GM12878 (cell line): ENCODE data around the gene LARGE1. TPM values are rescaled to one million over a fixed set of nuclear protein-coding genes. Genes with fewer than 3 reads are reported as not detected.
A peak's percentile ranks its signal among the peaks of the same experiment; 100 is the strongest.

Source experiments
- ATF7 ChIP-seq: fragments of 450-650 bp; IDR thresholded peaks from 2 replicates; pipeline ENCODE4 v1.6.1; 2016; ENCODE audit warnings: low read depth, mild to moderate bottlenecking
- CHD2 ChIP-seq: IDR thresholded peaks from 2 replicates; pipeline ENCODE4 v1.6.1; 2011; ENCODE audit warnings: low read depth, low read length, improper control_type of control experiment, borderline replicate concordance
- DPF2 ChIP-seq: fragments of 450-650 bp; IDR thresholded peaks from 2 replicates; pipeline ENCODE4 v1.6.1; 2017; ENCODE audit warnings: mild to moderate bottlenecking
- EGR1 ChIP-seq, 2 experiments: IDR thresholded peaks; 1 replicate in 1 of 2; 2 replicates in 1 of 2; pipeline ENCODE4 v1.6.1; 2011 to 2012; ENCODE audit warnings: low read depth in 2 of 2, low read length in 2 of 2, borderline replicate concordance in 1 of 2, mild to moderate bottlenecking in 1 of 2, moderate library complexity in 1 of 2
- ESRRA ChIP-seq: IDR thresholded peaks from 2 replicates; pipeline ENCODE4 v1.6.1; 2012; ENCODE audit warnings: mild to moderate bottlenecking, low read length, improper control_type of control experiment
- GATAD2B ChIP-seq: fragments of 450-650 bp; conservative IDR thresholded peaks from 2 replicates; pipeline ENCODE4 v1.6.1; 2017; ENCODE audit warnings: low read depth, mild to moderate bottlenecking, moderate library complexity
- MXI1 ChIP-seq: fragments of 150-350 bp; IDR thresholded peaks from 2 replicates; pipeline ENCODE4 v1.6.1; 2011; ENCODE audit warnings: low read depth, mild to moderate bottlenecking, inconsistent platforms, low read length, improper control_type of control experiment
- MYB ChIP-seq: fragments of 150-350 bp; IDR thresholded peaks from 2 replicates; pipeline ENCODE4 v1.6.1; 2014; ENCODE audit warnings: mild to moderate bottlenecking, low read depth, low read length, borderline replicate concordance
- NFXL1 ChIP-seq: fragments of 450-650 bp; IDR thresholded peaks from 2 replicates; pipeline ENCODE4 v1.6.1; 2017; ENCODE audit warnings: antibody characterized with exemption, mild to moderate bottlenecking, borderline replicate concordance
- NFYA ChIP-seq: IDR thresholded peaks from 2 replicates; pipeline ENCODE4 v1.6.1; 2011; ENCODE audit warnings: low read depth, mild to moderate bottlenecking, low read length, improper control_type of control experiment, borderline replicate concordance
- NR2F1 ChIP-seq: fragments of 450-650 bp; conservative IDR thresholded peaks from 2 replicates; pipeline ENCODE4 v1.6.1; 2017; ENCODE audit warnings: mild to moderate bottlenecking
- PML ChIP-seq: IDR thresholded peaks from 2 replicates; pipeline ENCODE4 v1.6.1; 2012; ENCODE audit warnings: low read length, inconsistent platforms
- RAD21 ChIP-seq: IDR thresholded peaks from 2 replicates; pipeline ENCODE4 v1.6.1; 2011; ENCODE audit warnings: mild to moderate bottlenecking, low read depth, low read length, moderate library complexity; ENCODE audit not compliant: insufficient read depth
- RCOR1 ChIP-seq: conservative IDR thresholded peaks from 2 replicates; pipeline ENCODE4 v1.6.1; 2012; ENCODE audit warnings: low read depth, low read length, improper control_type of control experiment
- RELA ChIP-seq: fragments of 450-650 bp; IDR thresholded peaks from 2 replicates; pipeline ENCODE4 v1.8.0; 2014; ENCODE audit warnings: borderline replicate concordance; ENCODE audit not compliant: partially characterized antibody
- RFX5 ChIP-seq: IDR thresholded peaks from 2 replicates; pipeline ENCODE4 v1.6.1; 2011; ENCODE audit warnings: low read depth, low read length, improper control_type of control experiment
- SMARCA5 ChIP-seq: fragments of 450-650 bp; IDR thresholded peaks from 2 replicates; pipeline ENCODE4 v1.6.1; 2017; ENCODE audit warnings: mild to moderate bottlenecking
- SMC3 ChIP-seq: IDR thresholded peaks from 2 replicates; pipeline ENCODE4 v1.6.1; 2011; ENCODE audit warnings: low read length, improper control_type of control experiment, borderline replicate concordance
- SPI1 ChIP-seq: IDR thresholded peaks from 2 replicates; pipeline ENCODE4 v1.6.1; 2011; ENCODE audit warnings: low read depth, mild to moderate bottlenecking, low read length, moderate library complexity, borderline replicate concordance; ENCODE audit not compliant: insufficient read depth
- TAF1 ChIP-seq: IDR thresholded peaks from 2 replicates; pipeline ENCODE4 v1.6.1; 2011; ENCODE audit warnings: mild to moderate bottlenecking, low read depth, low read length, borderline replicate concordance
- TARDBP ChIP-seq: IDR thresholded peaks from 2 replicates; pipeline ENCODE4 v1.6.1; 2016; ENCODE audit warnings: borderline replicate concordance
- YY1 ChIP-seq: IDR thresholded peaks from 2 replicates; pipeline ENCODE4 v1.6.1; 2011; ENCODE audit warnings: low read depth, mild to moderate bottlenecking, low read length
- ZNF622 ChIP-seq: fragments of 450-650 bp; IDR thresholded peaks from 2 replicates; pipeline ENCODE4 v1.6.1; 2017; ENCODE audit warnings: mild to moderate bottlenecking, inconsistent platforms
- ZZZ3 ChIP-seq: IDR thresholded peaks from 2 replicates; pipeline ENCODE4 v1.6.1; 2011; ENCODE audit warnings: low read depth; ENCODE audit not compliant: control insufficient read depth, insufficient read length
- polyA plus RNA-seq, 11 experiments: library from polyadenylated mRNA; depleted of rRNA in 4 of 11; unstranded in 6 of 11; stranded (reverse) in 5 of 11; fragments of >200 nt; fragmentation: Nextera tagmentation in 4 of 11; fragmentation: Illumina TruSeq in 1 of 11; extraction: Ambion mirVana in 4 of 11; extraction: Trizol in 1 of 11; gene quantifications; 1 replicate in 1 of 11; 2 replicates in 10 of 11; pipeline versions ENCODE4 v1.2.1 to v1.2.3, GENCODE V29; 2011 to 2016; ENCODE audit warnings: inconsistent platforms in 2 of 11, missing spikeins in 2 of 11, low read depth in 1 of 11
- total RNA-seq, 4 experiments: library from RNA; depleted of rRNA in 3 of 4; stranded (reverse); fragments of >200 nt in 3 of 4; fragmentation: Illumina TruSeq in 1 of 4; extraction: Trizol in 1 of 4; gene quantifications; 2 replicates each; pipeline versions ENCODE4 v1.2.1 to v1.2.3, GENCODE V29; 2013 to 2021
- TF ChIP-seq, protein P1 (sequence below): IDR thresholded peaks from 2 replicates; pipeline ENCODE4 v1.6.1; 2011; ENCODE audit warnings: borderline replicate concordance, low read depth, mild to moderate bottlenecking, moderate library complexity, mixed read lengths, low read length; ENCODE audit not compliant: insufficient read depth; ENCODE audit errors: extremely low read length
- TF ChIP-seq, protein P2 (sequence below): IDR thresholded peaks from 2 replicates; pipeline ENCODE4 v1.6.1; 2011; ENCODE audit warnings: mild to moderate bottlenecking, low read depth, low read length, moderate library complexity; ENCODE audit not compliant: insufficient replicate concordance
- TF ChIP-seq, protein P3 (sequence below): fragments of 150-350 bp; IDR thresholded peaks from 2 replicates; pipeline ENCODE4 v1.6.1; 2016; ENCODE audit warnings: low read depth, low read length

Gene LARGE1
- total and polyA plus RNA-seq, 10 of the 15 experiments (the other 5 are each of a cell fraction or from before 2014, with no cell fraction given), result 3.2 to 41.4 (median 17.3) TPM

DNA sequence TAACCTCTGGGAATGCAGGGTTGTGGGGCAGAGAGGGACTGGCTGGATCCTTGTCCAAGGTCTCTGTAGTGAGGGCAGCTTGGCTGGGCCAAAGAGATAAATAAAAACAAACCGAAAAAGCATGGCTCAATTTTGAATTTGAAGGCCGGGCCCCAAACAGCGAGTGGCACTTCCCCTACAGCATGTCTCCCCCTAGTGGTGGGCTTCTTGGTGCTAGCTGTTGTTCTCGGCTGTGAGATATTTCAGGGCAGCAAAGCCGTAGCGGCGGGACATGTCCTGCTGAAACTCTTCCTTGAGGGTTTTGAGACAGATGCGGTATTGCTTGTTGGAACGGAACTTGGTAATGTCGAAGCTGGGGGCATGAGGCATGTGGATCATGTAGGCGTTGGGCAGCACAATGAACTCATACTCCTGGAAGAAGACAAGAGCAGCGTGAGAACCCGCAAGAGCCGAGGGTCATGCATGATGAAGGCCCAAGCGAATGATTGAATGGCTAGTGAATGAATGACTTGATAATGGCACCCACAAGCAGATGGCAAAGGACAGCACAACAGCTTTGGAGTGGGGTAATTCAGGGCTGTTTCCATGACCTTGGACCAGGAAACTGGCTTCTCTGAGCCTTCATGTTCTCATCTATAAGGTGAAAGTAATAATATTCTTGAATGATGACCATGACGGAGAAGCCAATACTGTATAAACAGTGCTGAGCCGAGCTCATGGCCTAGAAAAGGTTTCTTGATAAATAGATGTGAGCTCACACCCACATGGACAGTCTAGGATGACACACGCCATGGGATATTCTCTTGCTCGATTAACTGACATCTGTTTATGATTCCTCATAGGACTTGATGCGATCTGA, 645.8 kb downstream of the LARGE1 start (continued):
- TF ChIP-seq NFXL1 (no peak), TARDBP (no peak), TAF1 (no peak), MXI1 (no peak), RFX5 (no peak), YY1 (peak; percentile 50; the same call in 1 of the 2 replicates), ESRRA (no peak), RCOR1 (no peak), GATAD2B (0 out of 2 replicates have a peak, but pooled peaks have one; percentile 44), NFYA (no peak), RAD21 (peak; percentile 73), NR2F1 (no peak), ZZZ3 (no peak), EGR1 (IDR thresholded peaks at IDR 0.05; ENCODE audit: borderline replicate concordance in 1 of 2, low read depth in 2 of 2, low read length in 2 of 2) (no peak), DPF2 (no peak), SMARCA5 (0 out of 2 replicates have a peak, but pooled peaks have one; percentile 54), SMC3 (peak; percentile 65), ZNF622 (no peak), PML (no peak), CHD2 (no peak), RELA (no peak), SPI1 (peak; percentile 41; the same call in 1 of the 2 replicates), ATF7 (no peak), MYB (no peak)
- TF ChIP-seq, protein P1, sequence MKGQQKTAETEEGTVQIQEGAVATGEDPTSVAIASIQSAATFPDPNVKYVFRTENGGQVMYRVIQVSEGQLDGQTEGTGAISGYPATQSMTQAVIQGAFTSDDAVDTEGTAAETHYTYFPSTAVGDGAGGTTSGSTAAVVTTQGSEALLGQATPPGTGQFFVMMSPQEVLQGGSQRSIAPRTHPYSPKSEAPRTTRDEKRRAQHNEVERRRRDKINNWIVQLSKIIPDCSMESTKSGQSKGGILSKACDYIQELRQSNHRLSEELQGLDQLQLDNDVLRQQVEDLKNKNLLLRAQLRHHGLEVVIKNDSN, result no peak
- TF ChIP-seq, protein P2, sequence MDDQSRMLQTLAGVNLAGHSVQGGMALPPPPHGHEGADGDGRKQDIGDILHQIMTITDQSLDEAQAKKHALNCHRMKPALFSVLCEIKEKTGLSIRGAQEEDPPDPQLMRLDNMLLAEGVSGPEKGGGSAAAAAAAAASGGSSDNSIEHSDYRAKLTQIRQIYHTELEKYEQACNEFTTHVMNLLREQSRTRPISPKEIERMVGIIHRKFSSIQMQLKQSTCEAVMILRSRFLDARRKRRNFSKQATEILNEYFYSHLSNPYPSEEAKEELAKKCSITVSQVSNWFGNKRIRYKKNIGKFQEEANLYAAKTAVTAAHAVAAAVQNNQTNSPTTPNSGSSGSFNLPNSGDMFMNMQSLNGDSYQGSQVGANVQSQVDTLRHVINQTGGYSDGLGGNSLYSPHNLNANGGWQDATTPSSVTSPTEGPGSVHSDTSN, result no peak
- TF ChIP-seq, protein P3, sequence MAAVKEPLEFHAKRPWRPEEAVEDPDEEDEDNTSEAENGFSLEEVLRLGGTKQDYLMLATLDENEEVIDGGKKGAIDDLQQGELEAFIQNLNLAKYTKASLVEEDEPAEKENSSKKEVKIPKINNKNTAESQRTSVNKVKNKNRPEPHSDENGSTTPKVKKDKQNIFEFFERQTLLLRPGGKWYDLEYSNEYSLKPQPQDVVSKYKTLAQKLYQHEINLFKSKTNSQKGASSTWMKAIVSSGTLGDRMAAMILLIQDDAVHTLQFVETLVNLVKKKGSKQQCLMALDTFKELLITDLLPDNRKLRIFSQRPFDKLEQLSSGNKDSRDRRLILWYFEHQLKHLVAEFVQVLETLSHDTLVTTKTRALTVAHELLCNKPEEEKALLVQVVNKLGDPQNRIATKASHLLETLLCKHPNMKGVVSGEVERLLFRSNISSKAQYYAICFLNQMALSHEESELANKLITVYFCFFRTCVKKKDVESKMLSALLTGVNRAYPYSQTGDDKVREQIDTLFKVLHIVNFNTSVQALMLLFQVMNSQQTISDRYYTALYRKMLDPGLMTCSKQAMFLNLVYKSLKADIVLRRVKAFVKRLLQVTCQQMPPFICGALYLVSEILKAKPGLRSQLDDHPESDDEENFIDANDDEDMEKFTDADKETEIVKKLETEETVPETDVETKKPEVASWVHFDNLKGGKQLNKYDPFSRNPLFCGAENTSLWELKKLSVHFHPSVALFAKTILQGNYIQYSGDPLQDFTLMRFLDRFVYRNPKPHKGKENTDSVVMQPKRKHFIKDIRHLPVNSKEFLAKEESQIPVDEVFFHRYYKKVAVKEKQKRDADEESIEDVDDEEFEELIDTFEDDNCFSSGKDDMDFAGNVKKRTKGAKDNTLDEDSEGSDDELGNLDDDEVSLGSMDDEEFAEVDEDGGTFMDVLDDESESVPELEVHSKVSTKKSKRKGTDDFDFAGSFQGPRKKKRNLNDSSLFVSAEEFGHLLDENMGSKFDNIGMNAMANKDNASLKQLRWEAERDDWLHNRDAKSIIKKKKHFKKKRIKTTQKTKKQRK, result no peak
